PFSK-1 (cell line): ENCODE data around the gene SPNS2.

Experiments used
- FOXP2 ChIP-seq: optimal IDR thresholded peaks from 2 replicates; pipeline ENCODE3; 2011; ENCODE audit warnings: borderline replicate concordance, control low read depth, inconsistent platforms; ENCODE audit not compliant: insufficient read depth; ENCODE audit errors: extremely low read length, extremely low read depth
- POLR2AphosphoS5 ChIP-seq: IDR thresholded peaks from 2 replicates; pipeline ENCODE4 v1.6.1; 2012; ENCODE audit warnings: low read depth, mild to moderate bottlenecking, control low read depth, low read length, moderate library complexity
- REST ChIP-seq, 2 experiments: IDR thresholded peaks; 2 replicates each; pipeline versions ENCODE4 v1.6.1 to v1.8.0; 2011 to 2012; ENCODE audit warnings: low read depth in 2 of 2, low read length in 2 of 2, control low read depth in 1 of 2, inconsistent platforms in 1 of 2, mild to moderate bottlenecking in 1 of 2, moderate library complexity in 1 of 2; ENCODE audit not compliant: insufficient read depth in 1 of 2
- SIN3A ChIP-seq: IDR thresholded peaks from 2 replicates; pipeline ENCODE4 v1.6.1; 2012; ENCODE audit warnings: mild to moderate bottlenecking, low read length, moderate library complexity, borderline replicate concordance; ENCODE audit not compliant: insufficient read depth
- TAF1 ChIP-seq: IDR thresholded peaks from 2 replicates; pipeline ENCODE4 v1.6.1; 2012; ENCODE audit warnings: low read length, control low read depth, borderline replicate concordance; ENCODE audit not compliant: insufficient read depth

Gene SPNS2

GRCh38 chr17:4527566-4528125 lies 29.0 kb downstream of the SPNS2 start:
- TF ChIP-seq SIN3A = no peak
- no peak for TF ChIP-seq FOXP2
- TF ChIP-seq POLR2AphosphoS5 = no peak
- TF ChIP-seq REST (IDR thresholded peaks at IDR 0.05; ENCODE audit: insufficient read depth in 1 of 2, low read depth in 2 of 2, low read length in 2 of 2) = no peak
- no peak for TF ChIP-seq TAF1

- TF ChIP-seq TAF1 (no peak), FOXP2 (no peak), SIN3A (no peak)
Measured at GRCh38 chr17:4529533-4530152, 31.0 kb downstream of the SPNS2 start.

- TF ChIP-seq REST (IDR thresholded peaks at IDR 0.05; ENCODE audit: insufficient read depth in 1 of 2, low read depth in 2 of 2, low read length in 2 of 2) (no peak), POLR2AphosphoS5 (no peak), SIN3A (no peak), FOXP2 (no peak), TAF1 (no peak)
Measured at GRCh38 chr17:4530799-4531730, 32.4 kb downstream of the SPNS2 start.

GRCh38 chr17:4531988-4532736 lies 33.5 kb downstream of the SPNS2 start:
- TF ChIP-seq TAF1 = no peak
- no peak for TF ChIP-seq REST (IDR thresholded peaks at IDR 0.05; ENCODE audit: insufficient read depth in 1 of 2, low read depth in 2 of 2, low read length in 2 of 2)
- TF ChIP-seq POLR2AphosphoS5 = no peak
- no peak for TF ChIP-seq FOXP2
- no peak for TF ChIP-seq SIN3A

GRCh38 chr17:4532860-4533522 lies 34.3 kb downstream of the SPNS2 start:
- TF ChIP-seq REST (IDR thresholded peaks at IDR 0.05; ENCODE audit: insufficient read depth in 1 of 2, low read depth in 2 of 2, low read length in 2 of 2) = no peak
- TF ChIP-seq FOXP2 = no peak
- no peak for TF ChIP-seq TAF1
- TF ChIP-seq SIN3A = no peak
- TF ChIP-seq POLR2AphosphoS5 = no peak
